K562 (cell line): ENCODE measurements around the gene PAX8. TPM values are rescaled to one million over a fixed set of nuclear protein-coding genes. Genes with fewer than 3 reads are reported as not detected.
A peak's percentile ranks its signal among the peaks of the same experiment; 100 is the strongest.

ENCODE experiments used
- ATAC-seq: fragments of 200-7000 bp; cut with Tn5 transposase; 3 replicates; pipeline ENCODE4 v1.9.1; 2020; ENCODE audit warnings: moderate library complexity
- BruUV-seq: library from RNA; stranded (reverse); fragments of 400-500 nt; replicated peaks from 2 replicates; lab custom pipeline; 2021; lab: Mats Ljungman, UMichigan
- CTCF ChIA-PET: fragments of 300-600 bp; formaldehyde crosslinking; extraction: SDS; loops from one replicate; lab custom pipeline; 2021; ENCODE audit warnings: low intra/inter-chr PET ratio; lab: Yijun Ruan, JAX
- POLR2A ChIA-PET: fragments of 300-600, 350-650 bp; sonication (Branson Sonifier 250); formaldehyde crosslinking; extraction: SDS; loops from one replicate; lab custom pipeline; 2021; ENCODE audit warnings: antibody characterized with exemption, inconsistent platforms; lab: Yijun Ruan, JAX
- DNase-seq, 4 experiments: peaks; one replicate each; pipeline versions ENCODE4 v3.0.0 to v3.0.0-alpha.2; 2011 to 2018; ENCODE audit warnings: low spot score in 3 of 4, mixed read lengths in 3 of 4; ENCODE audit errors: extremely low read depth in 1 of 4
- FAIRE-seq: peaks from 2 replicates; lab custom pipeline; 2011; peaks lifted over from hg19 to GRCh38; lab: Jason Lieb, UNC
- H2AFZ ChIP-seq: 2 replicates; pipeline ENCODE4 v1.6.0; 2011; ENCODE audit warnings: low read depth, low read length, control low read depth, inconsistent platforms
- H3K27ac ChIP-seq: fragments of 200-600 bp; 3 replicates; pipeline ENCODE4 v1.8.0; 2011; ENCODE audit warnings: low read depth, mild to moderate bottlenecking, control low read depth, inconsistent platforms, low read length, moderate library complexity, mixed read lengths; ENCODE audit errors: extremely low read depth
- H3K27me3 ChIP-seq, 2 experiments: fragments of 300-600 bp in 1 of 2; 2 replicates in 1 of 2; 3 replicates in 1 of 2; pipeline versions ENCODE4 v1.6.0 to v1.8.0; 2011; ENCODE audit warnings: inconsistent platforms in 2 of 2, low read length in 2 of 2, mild to moderate bottlenecking in 1 of 2, mixed read lengths in 1 of 2, moderate library complexity in 1 of 2; ENCODE audit not compliant: control insufficient read depth in 2 of 2, insufficient read depth in 2 of 2
- H3K36me3 ChIP-seq: fragments of 300-600 bp; 3 replicates; pipeline ENCODE4 v1.8.0; 2011; ENCODE audit warnings: mild to moderate bottlenecking, low read length, inconsistent platforms; ENCODE audit not compliant: control insufficient read depth, insufficient read depth
- H3K4me1 ChIP-seq, 2 experiments: fragments of 200-600 bp in 1 of 2; replicated peaks in 1 of 2; 2 replicates in 1 of 2; 3 replicates in 1 of 2; pipeline versions ENCODE4 v1.5.1 to v1.8.0; 2011; ENCODE audit warnings: inconsistent platforms in 2 of 2, low read length in 2 of 2, mild to moderate bottlenecking in 1 of 2, mixed read lengths in 1 of 2, moderate library complexity in 1 of 2; ENCODE audit not compliant: control insufficient read depth in 2 of 2, insufficient read depth in 2 of 2
- H3K4me2 ChIP-seq: 2 replicates; pipeline ENCODE4 v1.6.1; 2011; ENCODE audit warnings: low read length, control low read depth, inconsistent platforms, mixed read lengths; ENCODE audit not compliant: insufficient read depth
- H3K4me3 ChIP-seq: fragments of 200-600 bp; sonication (generic), shearing (Covaris generic); 2 replicates; pipeline ENCODE4 v1.5.1; 2016; ENCODE audit warnings: control low read depth, inconsistent platforms
- H3K79me2 ChIP-seq: fragments of 200-600 bp; 3 replicates; pipeline ENCODE4 v1.8.0; 2011; ENCODE audit warnings: low read length, inconsistent platforms; ENCODE audit not compliant: control insufficient read depth, insufficient read depth
- H3K9ac ChIP-seq, 2 experiments: 2 replicates each; pipeline versions ENCODE4 v1.6.0 to v1.6.1; 2011; ENCODE audit warnings: low read depth in 2 of 2, low read length in 2 of 2, control low read depth in 1 of 2, inconsistent platforms in 1 of 2, mild to moderate bottlenecking in 1 of 2, mixed read lengths in 1 of 2; ENCODE audit not compliant: insufficient read depth in 1 of 2
- H3K9me1 ChIP-seq: one replicate; pipeline ENCODE4 v1.6.0; 2011; ENCODE audit warnings: inconsistent platforms, mild to moderate bottlenecking, low read length, moderate library complexity; ENCODE audit not compliant: control insufficient read depth, insufficient read depth
- H3K9me3 ChIP-seq: replicated peaks from 2 replicates; pipeline ENCODE4 v1.5.1; 2011; ENCODE audit warnings: low read depth, low read length, inconsistent platforms; ENCODE audit not compliant: control insufficient read depth, insufficient read depth
- H4K20me1 ChIP-seq: replicated peaks from 2 replicates; pipeline ENCODE4 v1.6.1; 2011; ENCODE audit warnings: low read length, inconsistent platforms, mixed read lengths; ENCODE audit not compliant: control insufficient read depth, insufficient read depth
- ELF1 ChIP-seq: fragments of 200-800 bp; sonication (Bioruptor generic); IDR thresholded peaks from 2 replicates; pipeline ENCODE4 v1.6.1; 2016; ENCODE audit warnings: missing genetic modification characterization, missing compliant biosample characterization
- FOXA3 ChIP-seq, 2 experiments: fragments of 450-650 bp in 1 of 2; sonication (generic) in 1 of 2; formaldehyde crosslinking; IDR thresholded peaks in 1 of 2; conservative IDR thresholded peaks in 1 of 2; 2 replicates each; pipeline versions ENCODE4 v1.4.0 to v1.8.0; 2020 to 2022; ENCODE audit warnings: mild to moderate bottlenecking in 2 of 2, missing genetic modification reagents in 1 of 2
- GABPA ChIP-seq: fragments of 200-800 bp; sonication (Bioruptor generic); conservative IDR thresholded peaks from 2 replicates; pipeline ENCODE4 v1.6.1; 2016; ENCODE audit warnings: low read depth, missing genetic modification characterization, missing compliant biosample characterization
- HOXB6 ChIP-seq: fragments of 250-450 bp; sonication (Bioruptor Pico); IDR thresholded peaks from 2 replicates; pipeline ENCODE4 v1.5.1; 2022; ENCODE audit warnings: mild to moderate bottlenecking, borderline replicate concordance
- KLF10 ChIP-seq: fragments of 250-450 bp; sonication (Bioruptor Pico); IDR thresholded peaks from 2 replicates; pipeline ENCODE4 v1.6.1; 2021; ENCODE audit warnings: matching md5 sums
- NR2C1 ChIP-seq, 2 experiments: fragments of 450-650 bp; IDR thresholded peaks; 2 replicates each; pipeline ENCODE4 v1.6.1; 2017; ENCODE audit warnings: mild to moderate bottlenecking in 2 of 2, antibody characterized with exemption in 1 of 2, inconsistent platforms in 1 of 2, missing compliant biosample characterization in 1 of 2, missing genetic modification characterization in 1 of 2
- NR2C2 ChIP-seq, 2 experiments: fragments of 200-800 bp in 1 of 2; sonication (Bioruptor generic) in 1 of 2; sonication (generic) in 1 of 2; formaldehyde crosslinking in 1 of 2; IDR thresholded peaks; 2 replicates each; pipeline versions ENCODE4 v1.6.1 to v1.8.0; 2016 to 2022; ENCODE audit warnings: mild to moderate bottlenecking in 1 of 2, missing compliant biosample characterization in 1 of 2, missing genetic modification characterization in 1 of 2, missing genetic modification reagents in 1 of 2
- RBM15 ChIP-seq: fragments of 200-400 bp; formaldehyde crosslinking; IDR thresholded peaks from 2 replicates; pipeline ENCODE4 v1.6.1; 2018; ENCODE audit warnings: mild to moderate bottlenecking, low read length, moderate library complexity; ENCODE audit not compliant: insufficient read depth
- RBM25 ChIP-seq: fragments of 200-400 bp; formaldehyde crosslinking; IDR thresholded peaks from 2 replicates; pipeline ENCODE4 v1.6.1; 2018; ENCODE audit warnings: low read length, low read depth, moderate library complexity; ENCODE audit not compliant: severe bottlenecking
- SNIP1 ChIP-seq: fragments of 450-650 bp; IDR thresholded peaks from 2 replicates; pipeline ENCODE4 v1.7.1; 2017; ENCODE audit warnings: low read depth, mild to moderate bottlenecking
- SP2 ChIP-seq: IDR thresholded peaks from 2 replicates; pipeline ENCODE4 v1.6.1; 2011; ENCODE audit warnings: mild to moderate bottlenecking, low read depth, low read length, moderate library complexity; ENCODE audit not compliant: poor library complexity, severe bottlenecking; ENCODE audit errors: extremely low read depth
- SPI1 ChIP-seq: IDR thresholded peaks from 2 replicates; pipeline ENCODE4 v1.6.1; 2011; ENCODE audit warnings: low read depth, low read length, control low read depth, borderline replicate concordance
- UBTF ChIP-seq, 2 experiments: IDR thresholded peaks; 2 replicates each; pipeline ENCODE4 v1.6.1; 2012; ENCODE audit warnings: improper control_type of control experiment in 2 of 2, low read depth in 2 of 2, low read length in 2 of 2, borderline replicate concordance in 1 of 2
- WGBS: fragments of 100-300 bp; shearing (Covaris generic); methylation state at CpG from one replicate; pipeline ENCODE4 v1.1.6; 2016; ENCODE audit warnings: low coverage, mixed read lengths; ENCODE audit not compliant: insufficient coverage; ENCODE audit errors: missing lambda C conversion rate; 5-methylcytosine and 5-hydroxymethylcytosine counted together
- in situ Hi-C: fragments of 300-500 bp; cut with MboI; formaldehyde crosslinking; loops from 4 replicates; pipeline ENCODE4 v1.15.0; 2018; ENCODE audit warnings: inconsistent platforms, mixed read lengths
- intact Hi-C: fragments of 100-400 bp; cut with micrococcal nuclease; formaldehyde crosslinking; loops from 2 replicates; pipeline ENCODE4 v1.14.2; 2022
- polyA plus RNA-seq, 8 experiments: library from polyadenylated mRNA; depleted of rRNA in 4 of 8; stranded (reverse) in 5 of 8; unstranded in 3 of 8; fragments of >200 nt; fragmentation: Nextera tagmentation in 2 of 8; fragmentation: Illumina TruSeq in 1 of 8; extraction: Ambion mirVana in 2 of 8; extraction: Trizol in 1 of 8; gene quantifications; 2 replicates each; pipeline versions ENCODE4 v1.2.1 to v1.2.3, GENCODE V29; 2011 to 2014; ENCODE audit warnings: inconsistent platforms in 1 of 8, missing spikeins in 1 of 8
- total RNA-seq, 7 experiments: library from RNA; depleted of rRNA in 6 of 7; stranded (reverse); fragments of >200 nt in 6 of 7; fragmentation: Illumina TruSeq in 2 of 7; extraction: Trizol in 2 of 7; gene quantifications; 2 replicates each; pipeline versions ENCODE4 v1.2.1 to v1.2.3, GENCODE V29; 2011 to 2021; ENCODE audit warnings: low replicate concordance in 1 of 7

PAX8 gene
- total and polyA plus RNA-seq, 9 of the 15 experiments (the other 6 are each of a cell fraction or from before 2014, with no cell fraction given): 0.13 to 2.1 (median 0.51) TPM

DNA sequence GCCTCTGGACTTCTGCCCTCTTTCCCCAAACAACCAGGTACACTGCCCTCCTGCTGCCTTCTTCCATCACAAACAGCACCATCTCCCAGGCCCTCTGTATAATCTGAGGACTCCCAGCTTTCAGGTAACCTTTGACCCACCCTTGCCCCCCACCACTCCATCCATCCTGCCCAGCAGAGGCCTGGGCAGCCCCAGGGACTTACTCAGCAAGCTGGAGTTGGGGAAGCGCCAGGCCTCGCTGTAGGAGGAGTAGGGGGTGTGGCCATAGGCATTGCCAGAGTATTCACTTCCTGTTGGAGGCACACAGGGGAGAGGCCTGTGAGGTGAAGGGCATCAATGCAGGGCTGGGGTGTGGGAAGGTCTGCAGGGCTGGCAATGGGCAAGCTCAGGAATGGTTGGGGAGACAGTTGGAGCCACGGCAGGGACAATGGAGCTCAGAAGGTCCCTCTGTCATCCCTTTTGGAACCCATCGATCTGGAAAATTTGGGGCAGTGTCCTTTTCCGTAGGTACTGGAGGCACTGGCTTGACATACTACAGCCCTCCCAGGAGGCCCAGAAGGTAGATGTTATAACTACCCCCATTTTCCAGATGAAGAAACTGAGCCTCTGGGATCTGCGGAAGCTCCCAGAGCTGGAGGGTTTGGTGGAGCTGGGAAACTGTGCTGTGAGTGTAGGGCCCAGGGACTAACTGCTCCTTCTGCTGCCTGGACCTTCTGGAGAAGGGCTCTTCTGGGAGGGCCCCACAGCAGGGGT lies 58.7 kb downstream of the PAX8 start:
- Histone ChIP-seq H3K79me2 (no peaks in the 10 kb centered on the region), H3K9me3 (no peaks in the 10 kb centered on the region), H3K4me3 (no peak overlapping the region), H2AFZ (peak overlapping the region; percentile 41), H3K36me3 (no peaks in the 10 kb centered on the region)
- in situ Hi-C loops (no loop called here), intact Hi-C loops (no loop called here)
- 61% methylated on average over 5 of the region's 6 CpGs for WGBS
- ATAC-seq: peak; percentile 76
- peak; percentile 22 for TF ChIP-seq RBM25
- no peak for TF ChIP-seq SP2
- peak; percentile 53; the same call in 1 of the 2 replicates for TF ChIP-seq ELF1 (tag)
- TF ChIP-seq FOXA3 (CRISPR knock-in tag; conservative IDR thresholded peaks at IDR 0.05 in 1 of 2, IDR thresholded peaks at IDR 0.05 in 1 of 2): no peak
- no peak for TF ChIP-seq HOXB6 (CRISPR knock-in tag)
- TF ChIP-seq SPI1: peak; percentile 43; the same call in 1 of the 2 replicates
- TF ChIP-seq NR2C2 (CRISPR knock-in tag; IDR thresholded peaks at IDR 0.05): no peak
- TF ChIP-seq NR2C2 (tag; IDR thresholded peaks at IDR 0.05): peak; percentile 51; the same call in 1 of the 2 replicates
- TF ChIP-seq RBM15: no peak
- no peak for TF ChIP-seq KLF10
- no peak for TF ChIP-seq UBTF (IDR thresholded peaks at IDR 0.05; ENCODE audit: borderline replicate concordance in 1 of 2, low read depth in 2 of 2, low read length in 2 of 2)
- TF ChIP-seq SNIP1: no peak
- TF ChIP-seq NR2C1 (IDR thresholded peaks at IDR 0.05): no peak; the same call in 1 of the 2 replicates
- TF ChIP-seq NR2C1 (tag; IDR thresholded peaks at IDR 0.05): peak; percentile 53; the same call in 1 of the 2 replicates
- peak; percentile 44 for TF ChIP-seq GABPA (tag)
- TF ChIP-seq, all 486 proteins: peak for 6
- ChIA-PET POLR2A (interaction anchor here (0.6 to 1.7 kb wide), 3 partner anchors 14 to 1633 kb away, joined by 3 to 4 read pairs (median 3); no protein-coding TSS in a partner anchor), CTCF (no interaction called here)
- DNase-seq (peak in 3 of 4 experiments; percentile 29 to 46 (median 36)), FAIRE-seq (peak; percentile 69)
- 0 out of 5 replicates have a peak, but pooled peaks cover 0 to 4% of the 10 kb centered on the region in 2 experiments for H3K27me3 ChIP-seq
- no peak overlapping the region for H3K27ac ChIP-seq
- no TSS peak for BruUV-seq
- H4K20me1 ChIP-seq: no peaks in the 10 kb centered on the region
- H3K4me1 ChIP-seq: peaks cover 10% of the 10 kb centered on the region in 2 experiments; a peak in 4 of 5 replicates
- H3K9me1 ChIP-seq: no peaks in the 10 kb centered on the region
- H3K4me2 ChIP-seq: no peak overlapping the region
- H3K9ac ChIP-seq: no peak overlapping the region
